ENCODE data around the gene LYRM9.
"Not testable (repeated sequence)": the region's sequence is repeated elsewhere in the genome, so short reads cannot be mapped to it uniquely, and the experiment has no call there.

The LYRM9 gene

DNA sequence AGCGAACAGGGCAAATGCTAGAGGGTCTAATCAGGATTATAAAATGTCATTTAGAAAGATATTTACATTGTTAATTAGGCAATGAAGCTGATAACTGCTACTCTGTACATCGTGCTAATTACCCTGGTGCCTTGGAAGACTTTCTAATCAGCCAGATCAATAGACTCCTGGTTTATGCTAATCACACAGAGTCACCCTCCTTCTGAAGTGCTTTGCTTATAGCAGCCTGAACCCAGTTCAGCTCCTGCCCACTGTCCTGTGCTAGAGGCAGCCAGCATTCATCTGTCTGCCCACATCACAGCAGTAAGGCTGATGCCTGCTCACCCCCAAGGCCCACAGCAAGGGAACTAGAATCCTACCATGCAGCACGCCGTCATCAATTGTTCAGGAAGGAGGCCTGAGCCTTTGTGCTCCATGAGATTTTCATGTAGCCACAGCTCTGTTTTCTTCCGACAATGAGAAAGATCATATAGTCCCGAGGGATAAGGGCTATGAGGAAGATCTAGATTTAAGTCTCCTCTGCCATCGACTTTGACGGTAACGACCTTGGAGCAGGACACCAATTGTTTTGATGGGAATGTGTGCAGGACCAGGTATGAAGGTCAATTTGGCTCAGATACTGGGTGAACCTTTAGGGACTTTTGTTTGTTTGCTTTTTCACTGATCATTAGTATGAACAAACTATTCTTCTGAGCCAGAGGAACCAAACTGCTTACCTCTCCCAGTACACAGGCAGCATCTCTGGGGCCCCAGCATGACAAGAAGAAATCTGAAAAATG, 12.5 kb upstream of the LYRM9 start:
- no peak for DNase-seq

DNA sequence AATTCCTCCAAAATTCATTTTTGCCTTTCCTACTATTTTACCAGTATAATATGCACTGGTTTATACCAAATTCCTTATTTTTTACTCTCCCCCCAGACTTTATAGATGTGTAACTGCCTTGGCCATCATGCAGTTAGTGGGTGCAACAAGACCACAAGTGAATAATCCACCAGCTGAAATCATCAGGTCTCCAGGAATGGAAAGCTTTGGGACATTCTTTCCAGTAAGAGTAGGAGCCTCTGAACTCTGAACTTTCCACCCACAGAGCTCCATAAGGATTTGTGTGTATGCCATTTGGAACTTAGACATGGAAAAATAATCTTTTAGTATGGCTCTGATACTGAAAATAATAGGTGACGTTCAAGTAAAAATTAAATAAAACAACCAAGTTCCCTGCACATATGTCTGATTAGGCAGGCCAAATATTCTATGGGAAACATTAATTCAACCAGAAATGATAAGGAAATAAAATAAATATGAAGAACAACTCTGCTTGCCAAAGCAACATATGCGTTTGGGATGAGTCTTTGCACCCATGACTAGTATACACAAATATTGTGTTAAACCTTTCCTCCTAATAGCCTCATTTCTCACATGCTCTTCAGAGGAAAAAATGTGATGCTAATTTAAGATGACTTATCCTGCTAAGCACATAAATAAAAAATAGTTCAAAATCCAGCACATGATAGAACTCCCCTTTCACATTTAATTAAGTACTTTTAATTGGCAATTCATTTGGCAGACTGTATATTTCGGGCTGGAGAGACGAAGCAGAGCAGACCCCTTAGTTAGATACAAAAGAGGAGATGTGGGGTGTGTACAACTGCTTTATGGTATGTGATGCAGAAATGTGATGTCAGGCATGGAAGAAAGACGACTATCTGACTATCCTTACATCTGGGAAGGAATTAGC, 11.6 kb upstream of the LYRM9 start:
- DNase-seq = no peak

DNA sequence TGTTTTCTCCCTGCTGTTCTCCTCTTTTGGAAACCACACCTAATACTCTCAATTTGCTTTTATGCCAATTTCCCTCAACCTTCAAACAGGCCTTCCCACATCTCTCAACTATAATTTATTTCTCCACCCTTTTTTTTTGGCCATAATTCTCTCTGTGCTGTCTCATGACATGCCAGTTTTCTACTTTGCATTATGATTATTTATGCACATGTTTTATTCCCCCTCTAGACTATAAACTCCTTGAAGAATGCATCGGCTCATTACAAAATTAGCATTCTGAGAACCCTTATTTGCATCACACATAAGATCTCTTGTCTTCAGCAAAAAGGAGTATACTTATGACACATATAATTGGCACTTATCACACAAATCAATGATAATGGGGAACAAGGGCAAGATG, 10.9 kb upstream of the LYRM9 start:
- DNase-seq = no peak

DNA sequence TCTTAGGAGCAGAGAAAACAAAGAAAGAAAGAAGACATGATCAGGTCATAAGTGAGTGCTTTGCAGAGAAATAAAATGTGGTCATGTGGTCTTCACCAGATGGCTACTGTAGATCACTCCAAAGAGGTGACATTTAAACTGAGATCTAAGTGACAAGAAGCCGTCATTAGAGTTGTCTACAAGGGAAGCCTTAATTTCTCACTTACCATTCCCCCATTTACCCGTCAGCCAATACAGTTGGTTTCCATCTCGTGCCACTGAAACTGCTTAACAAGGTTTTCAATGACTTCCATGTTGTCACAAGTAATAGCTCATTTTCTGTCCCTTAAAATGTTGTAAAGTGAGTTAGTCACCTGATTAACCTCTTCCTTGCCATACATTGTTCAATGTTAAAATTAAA, 6.4 kb upstream of the LYRM9 start:
- DNase-seq = no peak

DNA sequence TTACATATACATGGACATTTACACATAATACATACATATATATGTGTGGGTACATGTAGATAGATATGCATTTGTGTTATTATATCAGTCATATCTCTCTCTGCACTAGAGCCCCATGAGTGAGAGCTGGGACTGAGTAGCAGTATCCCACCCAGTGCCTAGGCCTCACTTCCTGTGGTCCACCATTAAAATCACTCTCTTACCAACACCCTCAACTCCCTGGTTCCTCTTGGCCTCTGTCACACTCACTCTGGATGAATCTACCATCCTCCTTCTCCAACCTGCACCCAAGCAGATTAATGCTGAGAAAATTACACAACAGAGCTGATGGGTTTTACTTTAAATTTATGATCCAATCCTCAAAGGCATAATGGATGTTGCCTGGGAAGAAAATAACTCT, 4.9 kb upstream of the LYRM9 start:
- no peak for DNase-seq

DNA sequence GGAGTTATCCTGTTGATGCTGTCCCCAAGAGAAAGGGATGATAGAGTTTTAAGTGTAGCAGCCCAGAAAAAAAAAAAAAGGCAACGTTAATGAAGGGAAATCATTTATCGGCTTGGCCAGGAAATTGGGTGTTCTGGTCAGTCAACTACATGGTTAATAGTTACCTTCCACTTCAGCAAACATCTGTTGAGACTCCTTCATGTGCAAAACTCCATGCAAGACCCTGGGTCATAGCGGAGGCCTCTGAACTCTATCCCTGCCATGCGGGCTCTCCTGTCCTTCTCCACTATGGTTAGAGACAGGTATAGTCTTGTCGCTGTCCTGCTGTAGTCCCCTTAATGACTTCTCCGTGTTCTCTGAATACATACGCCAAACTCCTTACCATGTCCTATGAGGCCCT, 3.5 kb upstream of the LYRM9 start:
- DNase-seq = no peak

DNA sequence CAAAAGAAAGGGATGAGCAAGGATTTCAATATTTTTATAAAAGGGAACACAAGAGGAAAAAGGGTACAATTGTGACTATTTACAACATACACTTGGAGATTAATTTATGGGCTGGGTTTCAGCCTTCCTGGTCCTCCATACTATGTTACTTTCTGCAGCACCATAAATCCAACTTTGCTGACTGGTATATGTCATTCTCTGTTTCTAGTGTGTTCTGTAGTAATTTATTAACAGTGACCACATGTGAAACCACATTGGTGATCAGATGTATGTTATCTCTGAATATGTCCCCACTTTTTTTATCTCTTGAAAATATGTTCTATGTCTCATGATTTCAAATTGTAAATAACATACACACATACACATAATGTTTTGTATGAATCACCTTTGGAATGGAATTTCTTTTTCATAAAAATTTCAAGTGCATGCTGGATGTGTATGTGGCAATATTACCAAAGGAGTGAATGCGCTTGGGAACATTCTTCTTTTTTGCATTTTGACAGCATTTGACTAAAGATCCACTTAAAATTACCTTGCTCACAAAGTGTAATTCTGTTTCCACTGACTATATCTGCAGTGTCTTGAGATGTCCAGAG, 2.9 kb upstream of the LYRM9 start:
- no peak for DNase-seq

DNA sequence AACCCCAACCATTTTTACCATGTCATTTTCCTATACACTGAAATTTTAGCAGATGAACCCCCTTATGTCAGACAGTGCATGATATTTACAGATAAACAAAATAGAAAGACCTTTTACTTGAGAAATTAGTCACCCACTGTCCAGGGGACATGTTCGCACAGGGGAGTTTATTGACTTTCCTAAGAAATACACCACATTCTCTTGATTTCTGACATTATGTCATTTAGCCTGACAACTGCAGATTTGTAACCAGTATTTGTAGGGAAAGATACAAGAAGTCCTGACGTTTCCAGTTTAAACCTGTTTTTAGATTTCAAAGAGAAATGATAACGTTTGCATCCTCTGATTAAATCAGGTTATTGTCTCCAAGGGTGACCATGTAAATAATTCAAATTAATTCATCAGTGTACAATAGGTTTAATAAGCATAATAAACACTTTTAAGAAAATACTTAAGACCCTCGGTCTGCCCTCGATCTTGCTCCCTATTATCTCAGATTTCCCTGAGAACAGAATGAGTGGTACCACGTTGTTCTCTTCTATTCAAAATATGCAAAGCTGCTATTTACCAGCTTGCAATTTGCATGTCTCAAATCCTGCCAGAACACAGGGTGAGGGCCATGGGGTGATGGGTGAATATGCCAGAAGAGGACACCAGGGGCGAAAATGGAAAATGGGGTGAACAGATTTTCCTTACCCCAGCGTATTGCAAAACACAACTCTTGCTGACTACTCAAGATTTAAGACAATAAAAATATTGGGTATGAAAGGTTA, 2.1 kb upstream of the LYRM9 start:
- DNase-seq = no peak

DNA sequence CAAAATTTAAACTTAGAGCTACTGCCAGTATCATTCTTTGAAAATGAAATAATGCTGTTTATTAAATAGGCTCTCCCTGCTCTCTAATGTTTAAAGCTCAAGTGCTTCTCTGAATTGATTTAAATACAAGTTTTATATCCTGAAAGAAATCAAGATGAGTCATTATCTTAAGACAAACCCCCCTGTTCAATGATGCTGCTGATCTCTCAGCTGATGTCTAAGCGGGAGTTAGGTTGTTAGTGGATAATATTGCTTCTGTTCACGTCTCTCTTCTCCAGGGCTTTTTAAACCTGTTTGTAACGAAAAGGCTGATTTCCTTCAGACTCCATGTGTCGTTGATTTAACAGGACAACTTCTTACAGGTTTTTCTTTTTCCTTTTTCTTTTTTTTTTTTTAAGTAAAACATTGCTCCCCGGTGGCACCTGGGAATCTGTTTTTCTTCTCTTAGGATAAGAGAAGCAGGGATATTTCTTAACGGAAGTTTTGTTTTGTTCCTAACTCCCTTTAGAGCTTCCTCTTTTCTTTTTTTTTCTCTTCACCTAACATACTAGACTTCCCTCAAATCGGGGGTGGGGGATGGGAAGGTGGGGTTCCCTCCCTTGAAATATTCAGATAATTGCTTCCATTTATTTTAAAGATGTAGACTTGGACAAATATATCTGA, 807 bp upstream of the LYRM9 start:
- DNase-seq = no peak

DNA sequence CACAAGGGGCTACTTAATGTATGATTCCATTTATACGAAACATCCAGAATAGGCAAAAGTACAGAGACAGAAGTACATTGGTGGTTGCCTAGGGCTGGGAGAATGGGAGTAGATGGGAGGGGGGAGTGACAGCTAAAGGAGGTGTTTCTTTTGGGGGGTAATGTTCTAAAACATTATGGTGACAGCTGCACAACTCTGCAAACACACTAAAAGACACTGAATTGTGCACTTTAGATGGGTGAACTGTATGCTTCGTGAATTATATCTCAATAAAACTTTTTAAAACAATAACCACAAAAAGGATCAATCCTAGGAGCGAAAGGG, 661 bp downstream of the LYRM9 start:
- no peak for DNase-seq

DNA sequence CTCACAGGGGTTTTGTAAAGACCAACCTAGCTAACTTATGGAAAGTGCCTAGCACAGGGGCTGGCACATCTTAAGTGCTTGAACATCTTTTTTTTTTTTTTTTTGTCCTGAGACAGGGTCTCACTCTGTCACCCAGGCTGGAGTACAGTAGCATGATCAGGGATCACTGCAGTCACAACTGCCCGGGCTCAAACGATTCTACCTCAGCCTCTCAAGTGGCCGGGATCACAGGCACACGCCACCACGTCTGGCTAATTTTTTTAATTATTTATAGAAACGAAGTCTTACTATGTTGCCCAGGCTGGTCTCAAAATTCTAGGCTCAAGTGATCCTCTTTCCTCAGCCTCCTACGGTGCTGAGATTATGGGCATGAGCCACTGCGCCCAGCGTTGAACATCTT, 1.3 kb downstream of the LYRM9 start:
- no peak for DNase-seq

DNA sequence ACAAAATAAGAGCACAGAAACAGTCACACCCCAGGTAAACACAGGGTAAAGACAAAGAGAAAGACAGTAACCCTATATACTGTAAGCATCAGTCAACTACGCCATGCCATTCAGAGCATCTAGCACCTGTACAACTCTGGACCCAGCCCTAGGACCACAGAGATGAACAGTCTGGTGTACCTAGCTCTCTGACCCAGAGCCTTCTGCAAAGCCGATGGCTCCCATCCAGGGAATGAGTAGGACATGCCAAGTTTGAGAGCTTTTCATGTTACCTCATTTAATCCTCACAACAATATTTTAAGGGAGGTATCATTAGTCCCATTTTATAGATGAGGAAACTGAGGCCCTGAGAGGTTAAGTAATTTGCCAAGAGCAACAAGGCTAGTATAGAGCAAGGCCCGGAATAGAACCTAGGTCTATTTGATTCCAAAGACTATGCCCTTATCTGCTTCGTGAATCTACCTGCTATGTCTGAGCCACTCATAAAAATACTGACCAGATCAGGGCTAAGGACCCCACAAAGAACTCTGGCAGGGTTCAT, 3.4 kb downstream of the LYRM9 start:
- no peak for DNase-seq

DNA sequence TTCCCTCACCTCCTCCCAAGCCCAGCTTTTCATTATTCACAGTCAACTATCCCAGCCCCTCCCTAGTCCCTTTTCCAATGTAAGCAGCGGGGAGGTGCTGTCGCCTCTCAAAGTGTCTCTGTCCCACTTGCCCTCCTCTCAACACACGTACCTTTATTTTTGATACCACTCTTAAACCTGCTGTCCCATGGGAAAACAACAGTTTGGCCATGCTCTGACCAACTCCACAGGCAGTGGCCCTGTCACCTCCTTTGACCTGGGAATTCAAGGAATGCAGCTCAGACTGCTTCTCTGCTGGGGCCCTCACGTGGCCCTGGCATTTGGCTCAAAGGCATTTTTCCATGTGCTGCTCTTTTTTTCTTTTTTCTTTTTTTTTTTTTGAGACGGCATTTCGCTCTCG, 4.2 kb downstream of the LYRM9 start:
- no peak for DNase-seq

DNA sequence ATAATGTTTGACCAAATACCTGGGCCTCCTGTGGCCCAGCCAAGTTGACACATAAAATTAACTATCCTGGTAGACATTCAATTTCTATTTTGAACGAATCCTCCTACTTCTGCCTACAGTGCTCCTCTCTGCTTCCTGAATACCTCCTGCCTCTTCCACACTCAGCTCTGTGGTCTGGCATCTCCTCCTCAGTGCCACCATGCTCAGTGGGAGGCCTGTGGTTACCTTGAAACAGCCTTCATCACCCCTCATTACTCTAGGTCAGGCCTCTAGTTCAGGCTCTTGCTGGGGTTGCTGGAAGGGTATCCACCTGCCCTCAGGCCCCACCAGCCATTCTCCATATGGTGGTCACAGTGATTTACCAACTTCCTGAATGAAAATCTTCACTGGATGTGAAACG, 5.1 kb downstream of the LYRM9 start:
- no peak for DNase-seq

DNA sequence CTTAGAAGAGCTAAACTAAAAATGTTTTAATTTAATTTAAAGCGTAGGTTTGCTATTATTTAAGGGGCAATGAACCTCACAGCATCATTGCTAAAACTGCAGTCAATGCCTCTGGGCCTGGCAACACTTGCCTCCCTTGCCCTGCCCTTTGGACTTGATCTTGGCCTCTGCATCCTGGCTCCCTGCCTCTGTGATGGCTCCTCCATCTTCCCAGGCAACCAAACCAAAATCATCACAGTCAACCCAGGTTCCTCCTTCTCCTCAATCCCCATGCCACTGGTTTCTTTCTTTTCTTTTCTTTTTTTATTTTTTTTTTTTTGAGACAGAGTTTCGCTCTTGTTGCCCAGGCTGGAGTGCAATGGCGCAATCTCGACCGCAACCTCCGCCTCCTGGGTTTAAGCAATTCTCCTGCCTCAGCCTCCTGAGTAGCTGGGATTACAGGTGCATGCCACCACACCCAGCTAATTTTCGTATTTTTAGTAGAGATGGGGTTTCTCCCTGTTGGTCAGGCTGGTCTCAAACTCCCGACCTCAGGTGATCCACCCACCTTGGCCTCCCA, 6.7 kb downstream of the LYRM9 start:
- DNase-seq = not testable (repeated sequence)

DNA sequence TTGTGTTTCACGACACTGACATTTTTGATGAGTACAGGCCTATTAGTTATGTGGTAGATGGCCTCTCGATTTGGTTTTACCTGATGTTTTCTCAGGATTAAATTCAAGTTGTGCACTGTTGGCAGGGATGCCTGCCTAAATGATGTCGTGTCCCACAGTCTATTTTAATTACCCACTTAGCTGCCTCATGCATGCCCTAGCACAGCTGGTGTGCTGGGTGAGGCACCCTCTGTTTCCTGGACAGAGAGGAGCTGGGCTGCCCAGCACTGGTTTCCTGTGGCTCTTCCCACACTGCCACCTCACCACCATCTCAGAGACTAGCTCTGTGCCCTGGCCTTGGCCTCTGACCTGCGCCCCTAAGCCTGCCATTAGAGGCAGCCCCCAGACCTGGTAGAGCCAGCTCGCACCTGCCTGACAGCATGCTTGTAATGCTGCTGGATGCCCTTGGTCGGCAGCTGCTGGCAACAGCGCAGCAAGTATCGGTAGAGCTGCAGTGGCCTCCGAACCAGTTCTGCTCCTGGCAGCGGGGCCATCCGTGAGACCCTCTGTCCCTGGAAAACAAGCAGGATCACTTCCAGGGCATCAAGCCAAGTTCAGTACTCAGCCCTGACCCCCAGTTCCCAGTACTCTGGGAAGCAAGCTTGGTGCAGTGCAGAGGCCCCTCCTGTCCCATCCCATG, 10.9 kb downstream of the LYRM9 start:
- no peak for DNase-seq

DNA sequence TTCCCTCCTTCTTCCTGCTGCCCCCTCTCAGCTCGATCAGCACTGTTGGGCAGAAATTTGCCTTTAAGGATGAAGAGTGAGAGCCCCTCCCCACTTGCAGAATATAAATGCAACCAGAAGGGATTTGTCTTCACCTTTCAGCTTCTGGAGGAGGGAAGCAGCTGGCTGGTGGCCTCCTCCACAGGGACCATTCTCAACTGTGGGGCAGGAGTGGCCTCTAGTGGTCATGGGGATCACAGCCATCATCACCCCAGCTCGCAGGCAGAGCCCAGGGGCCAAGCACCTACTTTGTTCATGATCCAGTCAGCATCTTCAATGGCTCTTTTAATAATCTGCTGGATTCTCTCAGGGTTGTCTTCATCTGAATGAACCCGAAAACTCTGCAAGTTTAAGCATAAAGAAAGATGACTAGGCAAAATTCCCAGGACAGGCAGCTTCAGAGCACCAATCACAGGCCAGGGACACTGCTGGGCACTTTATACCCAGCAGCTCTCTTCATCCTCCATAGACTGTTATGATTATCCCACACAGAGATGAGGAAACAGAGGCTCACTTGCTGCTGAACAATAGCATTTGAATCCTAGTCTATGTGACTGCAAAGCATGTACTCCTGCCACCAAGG, 13.1 kb downstream of the LYRM9 start:
- peak; percentile 64 for DNase-seq

DNA sequence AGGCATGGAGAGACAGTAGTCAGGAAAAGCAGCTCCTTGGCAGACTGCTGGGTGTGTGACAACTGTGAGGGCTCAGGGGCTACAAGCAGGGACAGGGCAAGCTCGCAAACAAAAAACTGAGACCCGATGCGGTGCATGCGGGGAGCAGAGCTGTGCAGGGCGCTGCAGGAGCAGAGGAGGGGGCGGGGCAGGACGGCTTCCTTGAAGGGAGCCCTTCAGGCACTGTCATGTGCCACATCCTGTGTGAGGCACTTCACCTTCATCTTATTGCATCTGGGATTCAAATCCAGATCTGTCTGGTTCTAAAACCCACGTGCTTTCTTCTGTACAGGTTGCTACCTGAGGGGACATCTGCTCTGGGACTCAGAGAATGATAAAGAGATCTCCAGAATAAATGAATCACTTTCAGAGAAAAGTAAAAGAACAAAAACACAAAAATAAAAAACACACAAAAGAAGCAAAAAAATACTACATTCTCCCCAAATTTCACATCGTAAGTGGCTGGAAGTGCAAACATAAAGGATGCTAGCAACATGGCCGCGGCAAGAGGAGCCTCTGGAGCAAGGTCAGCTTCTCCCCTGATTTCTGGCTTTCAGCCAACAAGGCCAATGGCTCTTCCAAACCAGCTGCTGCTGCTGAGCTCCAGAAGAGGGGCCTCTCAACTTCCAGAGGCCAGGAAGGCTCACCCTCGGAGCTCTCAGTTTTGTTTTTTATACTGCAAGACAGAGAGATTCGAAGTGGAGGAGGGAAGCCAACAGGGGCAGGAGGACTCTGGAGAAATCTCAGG, 14.2 kb downstream of the LYRM9 start:
- peak; percentile 44 for DNase-seq

DNA sequence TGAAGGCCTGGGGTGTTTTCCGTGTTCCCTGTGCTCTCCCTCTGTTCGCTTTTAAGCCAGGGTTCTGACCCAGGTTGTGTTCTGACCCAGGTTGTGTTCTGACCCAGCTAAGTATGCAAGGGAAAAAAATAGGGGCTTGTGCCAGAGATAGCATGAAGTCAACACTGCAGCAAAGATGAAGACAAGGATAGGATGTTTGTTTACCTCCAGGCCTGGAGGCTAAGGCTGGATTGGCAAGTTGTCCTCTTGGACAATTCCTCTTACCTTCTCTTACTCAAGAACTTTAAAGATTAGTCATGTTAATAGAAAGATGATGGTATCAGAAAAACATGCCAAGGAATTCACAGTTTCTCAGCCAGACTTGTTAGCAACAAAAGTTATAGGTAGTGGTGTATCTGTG, 19.4 kb downstream of the LYRM9 start:
- no peak for DNase-seq

DNA sequence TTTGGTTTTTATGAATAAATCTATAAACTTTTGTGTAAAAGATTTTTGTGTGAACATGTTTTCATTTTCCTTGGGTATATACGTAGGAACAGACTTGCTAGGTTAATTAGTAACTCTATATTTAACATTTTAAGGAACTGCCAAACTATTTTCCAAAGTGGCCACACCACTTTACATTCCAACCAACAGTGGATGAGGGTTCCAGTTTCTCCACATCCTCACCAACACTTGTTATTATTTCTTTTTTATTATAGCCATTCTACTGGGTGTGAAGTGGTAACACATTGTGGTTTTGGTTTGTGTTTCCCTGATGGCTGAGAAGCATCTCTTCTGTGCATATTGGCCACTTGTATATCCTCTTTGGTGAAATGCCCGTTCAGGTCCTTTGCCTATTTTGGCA, 20.0 kb downstream of the LYRM9 start:
- no peak for DNase-seq
